H54 (cell line): ENCODE results near the gene PCLAF.
A peak's percentile ranks its signal among the peaks of the same experiment; 100 is the strongest.
"Not testable (repeated sequence)": the region's sequence is repeated elsewhere in the genome, so short reads cannot be mapped to it uniquely, and the experiment has no call there.

ENCODE experiments used
- DNase-seq: peaks from one replicate; pipeline ENCODE4 v3.0.0; 2011; ENCODE audit warnings: low spot score, mixed read lengths; ENCODE audit not compliant: insufficient read length
- FAIRE-seq: peaks from 3 replicates; lab custom pipeline; 2011; peaks lifted over from hg19 to GRCh38; lab: Jason Lieb, UNC
- POLR2A ChIP-seq: IDR thresholded peaks from 2 replicates; pipeline ENCODE4 v1.6.1; 2011; ENCODE audit warnings: low read depth, mild to moderate bottlenecking, low read length

The PCLAF gene

GRCh38 chr15:64386291-64386690, 5.0 kb upstream of the PCLAF start:
- DNase-seq (no peak), FAIRE-seq (no peak)
- TF ChIP-seq POLR2A, result no peak

- TF ChIP-seq POLR2A, result no peak
- DNase-seq, result no peak
- FAIRE-seq, result no peak
Observed at GRCh38 chr15:64383760-64384159, 2.5 kb upstream of the PCLAF start.

- not testable (repeated sequence) for FAIRE-seq, DNase-seq
Observed at GRCh38 chr15:64380130-64380870, 941 bp downstream of the PCLAF start.

GRCh38 chr15:64379216-64379960, 1.9 kb downstream of the PCLAF start:
- FAIRE-seq (no peak), DNase-seq (no peak)

GRCh38 chr15:64373360-64373759, 7.9 kb downstream of the PCLAF start:
- DNase-seq (no peak), FAIRE-seq (no peak)
- no peak for TF ChIP-seq POLR2A

More at GRCh38 chr15:64379216-64379960, 1.9 kb downstream of the PCLAF start:
- no peak for TF ChIP-seq POLR2A

- DNase-seq, FAIRE-seq: not testable (repeated sequence)
Observed at GRCh38 chr15:64371383-64371782, 9.9 kb downstream of the PCLAF start.

GRCh38 chr15:64369078-64369607, 12.1 kb downstream of the PCLAF start:
- no peak for FAIRE-seq
- TF ChIP-seq POLR2A, result no peak
- no peak for DNase-seq

GRCh38 chr15:64361259-64361658, 20.0 kb downstream of the PCLAF start:
- DNase-seq (no peak), FAIRE-seq (no peak)
- TF ChIP-seq POLR2A, result no peak

GRCh38 chr15:64356710-64357040, 24.6 kb downstream of the PCLAF start:
- TF ChIP-seq POLR2A, result no peak
- FAIRE-seq, result no peak
- DNase-seq, result no peak

GRCh38 chr15:64355944-64356709, 25.1 kb downstream of the PCLAF start, which contains the start of gene CSNK1G1:
Gene CSNK1G1 (minus strand): TSS chr15:64356173. CDS start chr15:64300499, 55,674 bp downstream.
- DNase-seq (peak; percentile 42), FAIRE-seq (no peak)
- TF ChIP-seq POLR2A, result peak; percentile 53

GRCh38 chr15:64355348-64355943, 25.8 kb downstream of the PCLAF start:
- FAIRE-seq (no peak), DNase-seq (no peak)
- TF ChIP-seq POLR2A, result no peak

- no peak for DNase-seq
- no peak for FAIRE-seq
- TF ChIP-seq POLR2A, result no peak
Observed at GRCh38 chr15:64354688-64355344, 26.4 kb downstream of the PCLAF start.

GRCh38 chr15:64351265-64351664, 30.0 kb downstream of the PCLAF start:
- FAIRE-seq, result no peak
- TF ChIP-seq POLR2A, result no peak
- DNase-seq, result no peak
